Stimulated activated memory B cell treated with anti-CD40 and anti-IgM and Interleukin-4, amounts not matched to agents 10 μg/mL and 1 μg/mL and 100 μg/mL, for 72 hours (primary cell): ENCODE results near the gene NFKBIA.
"Not testable (repeated sequence)": the region's sequence is repeated elsewhere in the genome, so short reads cannot be mapped to it uniquely, and the experiment has no call there.

Experiments
- ATAC-seq: fragments of 150-1000 bp; cut with Tn5 transposase; 2 replicates; pipeline ENCODE4 v1.10.0; 2021
- H3K27ac Mint-ChIP-seq: one replicate; pipeline ENCODE4 v1.8.0; 2022; ENCODE audit warnings: mild to moderate bottlenecking, mixed read lengths
- H3K27me3 Mint-ChIP-seq: one replicate; pipeline ENCODE4 v1.8.0; 2022; ENCODE audit warnings: mixed read lengths
- H3K36me3 Mint-ChIP-seq: one replicate; pipeline ENCODE4 v1.8.0; 2022; ENCODE audit warnings: mixed read lengths
- H3K4me1 Mint-ChIP-seq: one replicate; pipeline ENCODE4 v1.8.0; 2022; ENCODE audit warnings: mixed read lengths
- H3K4me3 Mint-ChIP-seq: one replicate; pipeline ENCODE4 v1.8.0; 2022; ENCODE audit warnings: mild to moderate bottlenecking, moderate library complexity, mixed read lengths
- H3K9me3 Mint-ChIP-seq: one replicate; pipeline ENCODE4 v1.8.0; 2022; ENCODE audit warnings: mixed read lengths

NFKBIA gene

DNA sequence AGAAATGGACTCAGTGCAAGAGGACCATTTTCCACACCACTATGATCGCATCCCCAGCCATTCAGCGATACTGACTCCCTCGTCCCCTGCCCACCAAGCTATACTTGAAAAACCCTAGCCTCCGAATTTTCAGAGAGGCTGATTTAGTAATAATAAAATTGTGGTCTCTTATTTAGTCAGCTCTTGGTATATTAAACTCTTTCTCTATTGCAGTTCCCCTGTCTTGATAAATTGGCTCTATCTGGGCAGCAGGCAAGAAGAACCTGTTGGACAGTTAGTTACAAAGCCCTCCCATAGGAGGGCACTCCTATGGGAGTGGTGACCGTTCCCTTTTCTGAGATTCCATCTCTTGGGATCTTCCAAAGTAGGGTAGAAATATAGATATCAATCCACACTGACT is 33.6 kb downstream of the NFKBIA start:
- H3K4me1 Mint-ChIP-seq = peaks cover 31% of the 10 kb centered on the region
- no peaks in the 10 kb centered on the region for H3K27me3 Mint-ChIP-seq
- no peak overlapping the region for H3K4me3 Mint-ChIP-seq
- no peak for ATAC-seq
- H3K27ac Mint-ChIP-seq = no peak overlapping the region
- H3K9me3 Mint-ChIP-seq = peaks cover 5% of the 10 kb centered on the region
- no peaks in the 10 kb centered on the region for H3K36me3 Mint-ChIP-seq

DNA sequence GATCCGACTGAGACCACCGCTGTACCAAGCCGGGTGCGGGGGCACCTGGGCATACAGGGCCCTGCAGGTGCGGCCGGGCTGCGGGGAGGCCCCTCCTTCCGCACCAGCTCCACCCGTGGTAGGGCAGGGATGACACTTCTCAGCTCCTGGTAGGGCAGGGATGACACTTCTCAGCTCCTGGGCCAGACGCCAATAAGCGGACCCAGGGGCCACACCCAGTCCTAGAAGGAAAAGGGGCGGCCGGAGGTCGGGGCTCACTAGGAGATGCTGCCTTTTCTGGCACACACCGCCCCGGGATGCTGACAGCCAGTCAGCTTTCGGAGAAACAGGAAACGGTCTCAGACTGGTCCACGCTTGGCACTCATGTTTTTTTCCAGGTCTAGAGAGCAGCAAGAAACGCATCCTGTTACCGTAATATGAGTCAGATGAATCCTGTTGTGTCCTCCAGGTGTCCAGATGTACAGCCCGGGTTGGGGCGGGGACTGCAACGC is 34.8 kb downstream of the NFKBIA start:
- Mint-ChIP-seq H3K27me3 (no peaks in the 10 kb centered on the region), H3K27ac (no peak overlapping the region), H3K4me3 (no peak overlapping the region), H3K9me3 (peaks cover 5% of the 10 kb centered on the region), H3K36me3 (no peaks in the 10 kb centered on the region), H3K4me1 (peaks cover 43% of the 10 kb centered on the region)
- ATAC-seq = peak; percentile 44

DNA sequence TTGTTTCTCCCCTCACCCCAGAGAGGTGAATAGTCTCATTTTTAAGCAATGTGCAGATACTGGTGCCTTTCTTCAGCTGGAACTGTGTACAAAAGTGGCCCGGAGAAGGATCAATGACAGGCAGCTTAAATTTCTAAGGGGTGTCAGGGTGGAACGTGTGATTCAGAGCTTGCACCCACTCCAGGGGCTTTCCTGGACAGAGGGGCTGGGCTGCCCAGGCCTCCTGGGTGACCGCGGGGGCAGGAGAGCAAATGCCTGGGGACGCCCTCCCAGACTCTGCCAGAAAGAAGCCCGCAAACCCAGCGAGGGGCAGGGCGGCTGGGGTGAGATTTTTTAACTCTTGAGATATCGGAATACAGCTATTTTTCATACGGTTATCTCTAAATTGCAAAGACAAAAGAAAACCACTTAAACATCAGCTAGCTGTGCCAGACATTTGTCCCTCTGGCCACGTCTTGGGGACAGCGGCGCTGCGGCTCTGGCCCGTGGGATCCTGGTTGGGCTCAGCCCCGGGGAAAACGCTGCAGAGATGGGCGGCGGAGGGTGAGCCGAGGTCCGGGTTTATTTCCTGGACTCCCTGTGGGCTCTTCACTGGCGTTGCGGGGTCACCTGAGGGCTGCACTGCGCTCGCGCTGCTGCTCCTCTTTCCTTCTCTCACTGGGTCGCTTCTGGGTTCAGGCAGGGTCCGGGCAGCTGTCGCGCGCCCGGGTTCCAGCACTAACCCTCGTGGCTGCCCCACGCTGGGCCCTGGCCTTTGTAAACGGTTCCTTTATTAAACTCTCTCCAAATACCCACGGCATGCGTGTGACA is 35.8 kb downstream of the NFKBIA start:
- ATAC-seq = no peak
- Mint-ChIP-seq H3K27ac (peak overlapping the region; percentile 72), H3K36me3 (no peaks in the 10 kb centered on the region), H3K4me1 (peaks cover 45% of the 10 kb centered on the region), H3K27me3 (no peaks in the 10 kb centered on the region), H3K4me3 (no peak overlapping the region), H3K9me3 (peaks cover 5% of the 10 kb centered on the region)

DNA sequence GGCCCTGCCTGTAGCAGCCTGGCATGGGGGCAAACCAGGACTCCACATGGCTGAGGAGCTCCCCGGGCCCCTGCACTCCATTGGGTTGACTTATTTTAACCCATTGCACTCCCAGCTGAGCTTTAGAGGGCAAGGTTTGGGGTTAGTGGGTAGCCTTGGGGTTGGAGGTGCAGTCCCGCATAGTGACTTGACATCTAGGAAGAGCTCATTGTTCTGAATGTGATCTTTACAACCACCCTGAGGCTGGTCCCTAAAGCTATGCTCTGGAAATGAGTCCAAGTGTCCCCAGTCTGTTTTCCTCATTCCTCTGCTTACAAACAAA is 36.4 kb downstream of the NFKBIA start:
- Mint-ChIP-seq H3K27ac (peak overlapping the region; percentile 72), H3K4me1 (peaks cover 45% of the 10 kb centered on the region), H3K36me3 (no peaks in the 10 kb centered on the region), H3K4me3 (no peak overlapping the region), H3K27me3 (no peaks in the 10 kb centered on the region), H3K9me3 (peaks cover 5% of the 10 kb centered on the region)
- ATAC-seq = no peak

DNA sequence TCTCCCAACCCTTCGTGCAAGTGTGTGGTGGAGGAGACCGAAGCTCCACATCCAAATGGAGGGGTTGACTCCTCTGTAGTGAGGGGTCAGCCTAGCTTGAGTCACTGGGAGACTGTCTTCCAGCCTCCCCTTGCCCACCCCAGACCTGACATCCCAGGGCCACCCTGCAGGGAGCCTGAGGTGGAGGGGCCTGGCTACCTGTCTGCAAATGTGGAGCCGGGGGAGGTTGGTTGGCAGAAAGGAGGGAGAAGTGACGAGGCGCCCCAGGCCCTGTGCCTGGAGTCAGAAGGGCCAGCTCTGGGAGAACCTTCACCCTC is 37.5 kb downstream of the NFKBIA start:
- Mint-ChIP-seq H3K27me3 (no peaks in the 10 kb centered on the region), H3K4me1 (peaks cover 45% of the 10 kb centered on the region), H3K4me3 (no peak overlapping the region), H3K36me3 (no peaks in the 10 kb centered on the region), H3K27ac (peak overlapping the region; percentile 72), H3K9me3 (peaks cover 5% of the 10 kb centered on the region)
- ATAC-seq = no peak

DNA sequence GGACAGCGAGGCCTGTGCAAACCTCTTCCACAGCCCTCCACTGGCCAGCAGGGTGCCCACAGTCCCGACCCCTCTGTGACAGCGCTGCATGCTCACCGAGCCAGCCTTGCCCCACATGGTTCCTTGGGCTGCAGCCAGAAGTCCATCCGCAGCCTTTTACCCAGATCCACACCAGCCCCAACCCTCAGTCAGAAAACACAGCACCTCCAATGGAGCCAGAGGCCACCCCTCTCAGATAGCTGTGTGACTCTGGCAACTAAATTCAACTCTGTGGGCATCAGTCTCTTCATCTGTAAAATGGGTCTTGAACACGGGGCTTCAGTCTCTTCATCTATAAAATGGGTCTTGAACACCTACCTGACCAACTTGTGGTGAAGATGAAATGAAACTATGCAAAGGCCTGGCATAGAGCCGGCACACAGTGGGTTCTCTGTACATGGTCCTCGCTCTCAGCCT is 38.0 kb downstream of the NFKBIA start:
- Mint-ChIP-seq H3K4me1 (peaks cover 45% of the 10 kb centered on the region), H3K36me3 (no peaks in the 10 kb centered on the region), H3K4me3 (no peak overlapping the region), H3K27me3 (no peaks in the 10 kb centered on the region), H3K9me3 (peaks cover 5% of the 10 kb centered on the region), H3K27ac (peak overlapping the region; percentile 72)
- ATAC-seq = no peak

DNA sequence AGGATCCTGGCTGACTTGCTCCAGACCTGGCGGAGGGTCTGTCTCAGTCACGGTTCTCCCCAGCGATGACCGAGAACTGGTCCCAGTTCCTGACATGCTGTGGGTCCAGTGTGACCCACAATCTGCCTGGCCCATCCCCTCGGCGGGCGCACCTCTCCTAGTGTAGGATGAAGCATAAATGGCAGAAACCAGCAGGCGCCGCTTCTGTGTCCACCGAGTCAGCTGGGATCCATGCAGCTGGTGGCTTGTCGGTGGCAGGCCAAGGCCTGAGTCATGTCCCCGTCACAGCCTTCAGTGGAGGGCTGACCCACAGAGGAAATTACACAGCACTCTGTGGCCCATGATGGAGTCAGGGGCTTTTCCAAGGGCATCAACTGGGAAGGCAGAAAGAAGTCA is 38.5 kb downstream of the NFKBIA start:
- Mint-ChIP-seq H3K9me3 (peaks cover 4% of the 10 kb centered on the region), H3K4me1 (peaks cover 46% of the 10 kb centered on the region), H3K4me3 (no peak overlapping the region), H3K36me3 (no peaks in the 10 kb centered on the region), H3K27ac (peak overlapping the region; percentile 83), H3K27me3 (no peaks in the 10 kb centered on the region)
- no peak for ATAC-seq

DNA sequence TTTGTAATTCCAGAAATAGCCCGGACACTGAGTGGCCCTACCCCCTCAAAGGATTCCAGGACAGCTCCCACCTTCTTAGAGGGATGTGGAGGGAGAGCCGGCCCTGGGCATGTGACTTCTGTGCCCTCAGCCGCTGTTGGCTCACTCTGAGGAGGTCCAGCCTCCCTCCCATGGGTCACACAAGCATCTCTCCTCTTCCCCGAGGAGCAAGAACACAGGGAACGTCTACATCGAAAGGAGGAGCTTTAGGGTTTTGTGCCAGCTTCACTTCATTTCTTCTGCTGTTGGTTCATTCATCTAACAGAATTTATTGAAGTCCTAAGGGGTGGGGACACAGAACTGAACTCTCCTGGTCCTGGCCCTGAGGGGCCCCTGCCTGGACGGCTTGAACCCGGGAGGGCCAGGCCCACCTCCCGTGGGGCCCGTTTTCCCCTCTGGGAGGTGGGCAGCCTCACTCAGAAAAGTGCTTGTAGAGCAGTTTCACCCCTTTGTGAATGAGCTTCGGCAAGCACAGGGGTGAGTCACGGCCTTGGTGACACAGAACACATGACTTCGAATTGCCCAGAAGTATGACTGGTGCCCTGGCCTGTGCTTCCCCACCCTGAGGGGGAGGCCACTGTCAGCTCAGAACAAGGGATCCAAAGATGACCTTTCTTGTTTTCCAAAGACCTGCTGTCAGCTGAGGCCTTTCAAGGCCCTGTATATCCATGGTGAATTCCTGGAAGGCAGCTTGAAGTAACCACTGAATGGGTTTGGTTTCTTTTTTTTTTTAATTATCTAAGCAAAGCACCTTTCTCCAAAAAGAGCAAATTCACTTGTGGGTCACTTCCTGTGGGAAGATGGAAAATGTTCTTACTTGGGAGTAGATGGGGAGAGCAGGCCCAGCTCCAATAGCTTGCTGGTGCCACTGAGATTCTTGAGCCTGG is 39.2 kb downstream of the NFKBIA start:
- ATAC-seq = peak; percentile 79
- Mint-ChIP-seq H3K27me3 (no peaks in the 10 kb centered on the region), H3K4me1 (peaks cover 53% of the 10 kb centered on the region), H3K9me3 (no peaks in the 10 kb centered on the region), H3K4me3 (no peak overlapping the region), H3K36me3 (no peaks in the 10 kb centered on the region), H3K27ac (peak overlapping the region; percentile 83)

DNA sequence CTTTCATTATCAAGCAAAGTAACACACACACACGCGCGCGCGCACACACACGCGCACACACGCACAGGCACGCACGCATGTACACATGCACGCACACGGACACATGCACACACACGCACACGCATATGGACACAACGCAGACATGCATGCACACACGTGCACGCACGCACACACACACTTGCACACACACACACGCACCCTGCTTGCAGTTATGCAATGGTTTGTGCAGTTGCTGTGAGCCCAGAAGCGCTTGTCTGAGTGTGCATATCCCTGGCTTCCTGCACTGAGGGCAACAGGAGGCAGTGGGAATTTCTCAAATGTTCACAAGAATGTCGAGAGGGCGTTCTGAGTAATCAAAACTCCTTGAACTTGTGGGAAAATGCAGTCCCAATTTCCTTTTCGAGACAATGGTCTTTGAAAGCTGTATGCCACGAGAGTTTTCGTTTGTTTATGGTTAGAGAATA is 41.6 kb downstream of the NFKBIA start:
- H3K4me3 Mint-ChIP-seq = no peak overlapping the region
- H3K9me3 Mint-ChIP-seq = no peaks in the 10 kb centered on the region
- H3K36me3 Mint-ChIP-seq = no peaks in the 10 kb centered on the region
- H3K27ac Mint-ChIP-seq = no peak overlapping the region
- ATAC-seq = no peak
- H3K27me3 Mint-ChIP-seq = no peaks in the 10 kb centered on the region
- peaks cover 49% of the 10 kb centered on the region for H3K4me1 Mint-ChIP-seq

DNA sequence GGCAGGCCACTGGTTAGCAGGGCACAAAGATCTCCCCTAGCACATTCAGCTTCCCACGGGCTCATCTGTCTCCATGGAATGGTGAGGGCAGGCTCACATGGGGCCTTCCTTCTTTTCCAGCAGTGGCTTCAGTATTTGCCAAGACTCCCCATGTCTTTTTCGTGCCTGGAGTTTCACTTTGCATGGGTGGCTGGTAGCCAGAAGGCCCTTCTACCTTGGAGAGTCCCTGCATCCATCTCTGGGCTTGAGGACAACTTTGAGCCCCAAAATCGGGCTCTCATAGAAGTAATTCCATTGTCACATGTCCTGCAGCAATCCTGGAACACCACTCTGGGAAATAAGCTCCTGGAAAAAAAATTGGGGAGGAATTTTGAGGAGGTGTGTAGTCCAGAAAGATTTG is 42.1 kb downstream of the NFKBIA start:
- no peak overlapping the region for H3K4me3 Mint-ChIP-seq
- H3K9me3 Mint-ChIP-seq = no peaks in the 10 kb centered on the region
- peaks cover 44% of the 10 kb centered on the region for H3K4me1 Mint-ChIP-seq
- ATAC-seq = no peak
- H3K27me3 Mint-ChIP-seq = no peaks in the 10 kb centered on the region
- no peaks in the 10 kb centered on the region for H3K36me3 Mint-ChIP-seq
- H3K27ac Mint-ChIP-seq = no peak overlapping the region

DNA sequence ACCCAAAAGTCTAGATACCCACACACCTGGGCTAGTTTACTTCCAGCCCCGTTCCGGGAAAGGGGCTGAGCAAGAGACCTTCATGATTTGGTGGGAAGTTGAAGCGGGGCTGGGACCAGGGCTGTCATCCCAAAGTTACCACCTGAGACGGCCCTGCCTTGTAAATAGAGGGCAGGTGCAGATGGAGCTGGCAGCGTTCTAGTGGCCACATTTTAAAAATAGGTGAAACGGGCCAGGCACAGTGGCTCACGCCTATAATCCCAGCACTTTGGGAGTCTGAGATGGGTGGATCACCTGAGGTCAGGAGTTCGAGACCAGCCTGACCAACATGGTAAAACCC is 43.4 kb downstream of the NFKBIA start:
- Mint-ChIP-seq H3K9me3 (no peaks in the 10 kb centered on the region), H3K36me3 (no peaks in the 10 kb centered on the region), H3K27ac (peak overlapping the region; percentile 58), H3K4me3 (no peak overlapping the region), H3K27me3 (no peaks in the 10 kb centered on the region), H3K4me1 (peaks cover 36% of the 10 kb centered on the region)
- ATAC-seq = no peak

DNA sequence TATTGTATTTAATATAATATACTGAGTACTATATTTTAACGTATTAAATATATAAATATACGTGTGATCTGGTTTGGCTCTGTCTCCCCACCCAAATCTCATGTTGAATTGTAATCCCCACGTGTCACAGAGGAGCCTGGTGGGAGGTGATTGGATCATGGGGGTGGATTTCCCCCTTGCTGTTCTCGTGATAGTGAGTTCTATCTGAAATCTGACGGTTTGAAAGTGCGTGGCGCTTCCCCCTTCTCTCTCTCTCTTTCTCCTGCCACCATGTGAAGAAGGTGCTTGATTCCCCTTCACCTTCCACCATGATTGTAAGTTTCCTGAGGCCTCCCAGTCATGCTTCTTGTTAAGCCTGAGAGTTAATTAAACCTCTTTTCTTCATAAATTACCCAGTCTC is 44.9 kb downstream of the NFKBIA start:
- not testable (repeated sequence) for H3K4me3 Mint-ChIP-seq, H3K36me3 Mint-ChIP-seq, H3K27me3 Mint-ChIP-seq, ATAC-seq, H3K9me3 Mint-ChIP-seq
- H3K27ac Mint-ChIP-seq = peak overlapping the region; percentile 58
- H3K4me1 Mint-ChIP-seq = peaks cover 26% of the 10 kb centered on the region

DNA sequence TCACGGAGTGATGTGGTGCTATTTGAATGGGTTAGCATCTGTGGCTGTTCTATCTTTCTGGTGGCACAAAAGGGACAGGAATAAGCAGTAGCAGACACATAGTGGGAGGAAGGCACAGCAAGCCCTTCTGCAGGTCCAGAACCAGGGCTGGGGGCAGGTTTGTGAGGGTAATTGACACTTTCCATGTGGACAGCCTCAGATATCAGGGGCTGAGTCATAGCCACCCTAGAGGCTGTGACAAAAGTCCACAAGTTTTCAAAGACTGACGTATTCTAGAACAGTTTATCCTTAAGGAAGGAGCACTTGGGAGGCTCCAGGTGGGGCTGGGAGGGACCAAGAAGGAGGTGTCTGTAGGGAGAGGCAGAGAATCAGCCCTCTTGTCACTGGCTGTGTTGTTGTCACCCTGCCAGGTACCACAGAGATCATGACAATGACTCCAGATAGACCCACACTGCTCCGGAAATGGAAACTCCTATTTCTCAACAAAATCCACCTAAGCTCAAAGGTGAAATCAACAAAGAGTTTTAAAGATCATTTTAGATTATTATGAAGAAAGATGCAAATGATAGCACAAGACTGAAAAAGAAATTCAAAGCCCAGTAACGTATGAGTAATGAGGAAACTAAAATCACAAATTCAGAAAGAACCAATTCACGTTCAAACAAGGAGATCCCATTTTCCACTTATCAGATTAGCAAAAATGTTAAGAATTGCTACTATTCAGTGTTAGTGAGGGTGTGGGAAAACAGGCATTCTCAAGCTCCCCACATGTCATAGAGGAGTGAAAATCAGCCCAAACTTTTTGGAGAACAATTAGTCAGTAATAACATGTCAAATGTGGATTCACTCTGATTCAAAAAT is 48.3 kb downstream of the NFKBIA start:
- H3K4me3 Mint-ChIP-seq = no peak overlapping the region

DNA sequence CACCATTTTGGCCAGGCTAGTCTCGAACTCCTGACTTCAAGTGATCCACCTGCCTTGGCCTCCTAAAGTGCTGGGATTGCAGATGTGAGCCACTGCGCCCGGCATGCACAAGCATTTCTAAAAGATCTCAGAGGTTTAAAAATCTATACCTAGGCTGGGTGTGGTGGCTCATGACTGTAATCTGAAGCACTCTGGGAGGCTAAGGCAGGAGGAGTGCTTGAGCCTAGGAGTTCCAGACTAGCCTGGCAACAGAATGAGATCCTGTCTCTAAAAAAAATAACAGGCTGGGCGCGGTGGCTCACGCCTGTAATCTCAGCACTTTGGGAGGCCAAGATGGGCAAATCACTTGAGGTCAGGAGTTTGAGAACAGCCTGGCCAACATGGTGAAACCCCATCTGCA is 49.3 kb downstream of the NFKBIA start:
- not testable (repeated sequence) for H3K9me3 Mint-ChIP-seq

More for the DNA sequence above, 48.3 kb downstream of the NFKBIA start:
- Mint-ChIP-seq H3K27ac (peak overlapping the region; percentile 54), H3K27me3 (no peaks in the 10 kb centered on the region), H3K36me3 (no peaks in the 10 kb centered on the region), H3K9me3 (no peaks in the 10 kb centered on the region), H3K4me1 (peaks cover 25% of the 10 kb centered on the region)
- peak; percentile 35 for ATAC-seq

More for the DNA sequence above, 49.3 kb downstream of the NFKBIA start:
- ATAC-seq, H3K27ac Mint-ChIP-seq, H3K36me3 Mint-ChIP-seq, H3K4me3 Mint-ChIP-seq, H3K27me3 Mint-ChIP-seq: not testable (repeated sequence)
- H3K4me1 Mint-ChIP-seq = peaks cover 16% of the 10 kb centered on the region
